ENCODE results near the gene SYT13. TPM values are rescaled to one million over a fixed set of nuclear protein-coding genes. Genes with fewer than 3 reads are reported as not detected.
"Not testable (repeated sequence)": the region's sequence is repeated elsewhere in the genome, so short reads cannot be mapped to it uniquely, and the experiment has no call there.

Gene SYT13
- total and polyA plus RNA-seq, 7 experiments from 2014 or later: not detected

GRCh38 chr11:45301537-45302246 lies 15.6 kb upstream of the SYT13 start:
- no peak overlapping the region for H3K4me3 Mint-ChIP-seq
- no peaks in the 10 kb centered on the region for H3K36me3 Mint-ChIP-seq
- ChIA-PET POLR2A (no interaction called here), CTCF (no interaction called here)
- Histone ChIP-seq H3K27me3 (ENCODE audit: control insufficient read depth in 2 of 2, insufficient read depth in 2 of 2, low read length in 2 of 2) (no peaks in the 10 kb centered on the region), H3K27ac (ENCODE audit: low read depth, low read length) (no peak overlapping the region), H3K4me1 (ENCODE audit: control insufficient read depth in 2 of 2, insufficient read depth in 2 of 2, low read length in 2 of 2) (no peaks in the 10 kb centered on the region), H3K4me3 (ENCODE audit: low read length) (no peak overlapping the region), H3K9me3 (ENCODE audit: control insufficient read depth in 2 of 3, low read length in 3 of 3) (no peaks in the 10 kb centered on the region), H3K36me3 (ENCODE audit: control insufficient read depth in 2 of 3, insufficient read depth in 3 of 3, low read length in 3 of 3) (no peaks in the 10 kb centered on the region)
- no peaks in the 10 kb centered on the region for H3K4me1 Mint-ChIP-seq
- H3K27me3 Mint-ChIP-seq: peaks cover 0 to 18% (median 9%) of the 10 kb centered on the region in 5 donors
- no peaks in the 10 kb centered on the region for H3K9me3 Mint-ChIP-seq
- intact Hi-C loops (cut with micrococcal nuclease): no loop called here
- H3K27ac Mint-ChIP-seq: no peak overlapping the region
- DNase-seq (no peak), ATAC-seq (no peak)

GRCh38 chr11:45300715-45301114 lies 14.6 kb upstream of the SYT13 start:
- Mint-ChIP-seq H3K36me3 (no peaks in the 10 kb centered on the region), H3K9me3 (no peaks in the 10 kb centered on the region), H3K4me1 (no peaks in the 10 kb centered on the region), H3K27me3 (peaks cover 0 to 18% (median 12%) of the 10 kb centered on the region in 5 donors), H3K4me3 (no peak overlapping the region), H3K27ac (no peak overlapping the region)
- DNase-seq: no peak
- Histone ChIP-seq H3K9me3 (ENCODE audit: control insufficient read depth in 2 of 3, low read length in 3 of 3) (no peaks in the 10 kb centered on the region), H3K27me3 (ENCODE audit: control insufficient read depth in 2 of 2, insufficient read depth in 2 of 2, low read length in 2 of 2) (no peaks in the 10 kb centered on the region), H3K27ac (ENCODE audit: low read depth, low read length) (no peak overlapping the region), H3K4me1 (ENCODE audit: control insufficient read depth in 2 of 2, insufficient read depth in 2 of 2, low read length in 2 of 2) (no peaks in the 10 kb centered on the region), H3K4me3 (ENCODE audit: low read length) (no peak overlapping the region), H3K36me3 (ENCODE audit: control insufficient read depth in 2 of 3, insufficient read depth in 3 of 3, low read length in 3 of 3) (no peaks in the 10 kb centered on the region)
- ChIA-PET CTCF (no interaction called here), POLR2A (no interaction called here)
- no peak for ATAC-seq
- intact Hi-C loops (cut with micrococcal nuclease): no loop called here

GRCh38 chr11:45298718-45299117 lies 12.6 kb upstream of the SYT13 start:
- H3K9me3 ChIP-seq (ENCODE audit: control insufficient read depth in 2 of 3, low read length in 3 of 3): no peaks in the 10 kb centered on the region
- H3K27ac ChIP-seq (ENCODE audit: low read depth, low read length): no peak overlapping the region
- intact Hi-C loops (cut with micrococcal nuclease): loop anchor here in 1 of 2 donors (10.0 kb wide), 1 partner anchor 114 kb away; no protein-coding TSS in a partner anchor
- no peaks in the 10 kb centered on the region for H3K4me1 ChIP-seq (ENCODE audit: control insufficient read depth in 2 of 2, insufficient read depth in 2 of 2, low read length in 2 of 2)
- Mint-ChIP-seq H3K4me3 (no peak overlapping the region), H3K36me3 (no peaks in the 10 kb centered on the region), H3K27ac (no peak overlapping the region), H3K9me3 (no peaks in the 10 kb centered on the region), H3K27me3 (peaks cover 6 to 23% (median 22%) of the 10 kb centered on the region in 5 donors), H3K4me1 (no peaks in the 10 kb centered on the region)
- DNase-seq: no peak
- no peak for ATAC-seq
- CTCF ChIA-PET: interaction anchor here (1.6 kb wide), 1 partner anchor 23 kb away, joined by 3 read pairs; no protein-coding TSS in a partner anchor
- no peaks in the 10 kb centered on the region for H3K27me3 ChIP-seq (ENCODE audit: control insufficient read depth in 2 of 2, insufficient read depth in 2 of 2, low read length in 2 of 2)
- no peaks in the 10 kb centered on the region for H3K36me3 ChIP-seq (ENCODE audit: control insufficient read depth in 2 of 3, insufficient read depth in 3 of 3, low read length in 3 of 3)
- H3K4me3 ChIP-seq (ENCODE audit: low read length): no peak overlapping the region
- POLR2A ChIA-PET: no interaction called here

- Histone ChIP-seq H3K27me3 (ENCODE audit: control insufficient read depth in 2 of 2, insufficient read depth in 2 of 2, low read length in 2 of 2) (peaks cover 4 to 5% of the 10 kb centered on the region in 2 donors), H3K27ac (ENCODE audit: low read depth, low read length) (no peak overlapping the region), H3K4me1 (ENCODE audit: control insufficient read depth in 2 of 2, insufficient read depth in 2 of 2, low read length in 2 of 2) (no peaks in the 10 kb centered on the region), H3K4me3 (ENCODE audit: low read length) (no peak overlapping the region), H3K36me3 (ENCODE audit: control insufficient read depth in 2 of 3, insufficient read depth in 3 of 3, low read length in 3 of 3) (no peaks in the 10 kb centered on the region), H3K9me3 (ENCODE audit: control insufficient read depth in 2 of 3, low read length in 3 of 3) (no peaks in the 10 kb centered on the region)
- POLR2A ChIA-PET: no interaction called here
- H3K27me3 Mint-ChIP-seq: peaks cover 28 to 42% (median 40%) of the 10 kb centered on the region in 5 donors
- CTCF ChIA-PET: interaction anchor here (2.7 kb wide), 1 partner anchor 186 kb away, joined by 10 read pairs; no protein-coding TSS in a partner anchor
- no peak overlapping the region for H3K27ac Mint-ChIP-seq
- no peaks in the 10 kb centered on the region for H3K36me3 Mint-ChIP-seq
- H3K9me3 Mint-ChIP-seq: no peaks in the 10 kb centered on the region
- H3K4me1 Mint-ChIP-seq: peaks cover 0 to 2% (median 0%) of the 10 kb centered on the region in 7 donors
- no peak overlapping the region for H3K4me3 Mint-ChIP-seq
- DNase-seq (no peak), ATAC-seq (no peak)
- intact Hi-C loops (cut with micrococcal nuclease): loop anchor here in 1 of 2 donors (10.0 kb wide), 1 partner anchor 111 kb away; no protein-coding TSS in a partner anchor
Measured at GRCh38 chr11:45296075-45296474, 9.9 kb upstream of the SYT13 start.

- ChIA-PET CTCF (interaction anchor here (0.8 to 2.7 kb wide), 2 partner anchors 184 kb away, joined by 3 to 10 read pairs; no protein-coding TSS in a partner anchor), POLR2A (no interaction called here)
- Histone ChIP-seq H3K27me3 (ENCODE audit: control insufficient read depth in 2 of 2, insufficient read depth in 2 of 2, low read length in 2 of 2) (peaks cover 4 to 5% of the 10 kb centered on the region in 2 donors), H3K27ac (ENCODE audit: low read depth, low read length) (no peak overlapping the region), H3K4me1 (ENCODE audit: control insufficient read depth in 2 of 2, insufficient read depth in 2 of 2, low read length in 2 of 2) (no peaks in the 10 kb centered on the region), H3K4me3 (ENCODE audit: low read length) (no peak overlapping the region), H3K9me3 (ENCODE audit: control insufficient read depth in 2 of 3, low read length in 3 of 3) (no peaks in the 10 kb centered on the region), H3K36me3 (ENCODE audit: control insufficient read depth in 2 of 3, insufficient read depth in 3 of 3, low read length in 3 of 3) (no peaks in the 10 kb centered on the region)
- DNase-seq: no peak
- intact Hi-C loops (cut with micrococcal nuclease): loop anchor here in 1 of 2 donors (10.0 kb wide), 1 partner anchor 110 kb away; no protein-coding TSS in a partner anchor
- Mint-ChIP-seq H3K27ac (no peak overlapping the region), H3K36me3 (no peaks in the 10 kb centered on the region), H3K4me3 (no peak overlapping the region), H3K4me1 (peaks cover 0 to 2% (median 0%) of the 10 kb centered on the region in 7 donors), H3K27me3 (peaks cover 44 to 58% (median 48%) of the 10 kb centered on the region in 5 donors), H3K9me3 (no peaks in the 10 kb centered on the region)
- ATAC-seq: no peak
Measured at GRCh38 chr11:45294499-45294898, 8.4 kb upstream of the SYT13 start.

- CTCF ChIA-PET: interaction anchor here (0.8 kb wide), 1 partner anchor 183 kb away, joined by 3 read pairs; no protein-coding TSS in a partner anchor
- POLR2A ChIA-PET; H3K36me3 Mint-ChIP-seq; H3K4me1 Mint-ChIP-seq; H3K4me1 ChIP-seq (ENCODE audit: control insufficient read depth in 2 of 2, insufficient read depth in 2 of 2, low read length in 2 of 2); H3K27me3 ChIP-seq (ENCODE audit: control insufficient read depth in 2 of 2, insufficient read depth in 2 of 2, low read length in 2 of 2); H3K27ac Mint-ChIP-seq; H3K9me3 Mint-ChIP-seq; H3K36me3 ChIP-seq (ENCODE audit: control insufficient read depth in 2 of 3, insufficient read depth in 3 of 3, low read length in 3 of 3); H3K9me3 ChIP-seq (ENCODE audit: control insufficient read depth in 2 of 3, low read length in 3 of 3); H3K27ac ChIP-seq (ENCODE audit: low read depth, low read length); H3K4me3 Mint-ChIP-seq; H3K4me3 ChIP-seq (ENCODE audit: low read length): not testable (repeated sequence)
- peak; percentile 19 to 61 (median 48) for DNase-seq
- peak; percentile 71 for ATAC-seq
- H3K27me3 Mint-ChIP-seq: peaks cover 52 to 66% (median 54%) of the 10 kb centered on the region in 5 donors
- intact Hi-C loops (cut with micrococcal nuclease): loop anchor here (1.0 to 10.0 kb wide), 2 partner anchors 109 to 183 kb away; no protein-coding TSS in a partner anchor
Measured at GRCh38 chr11:45293566-45294192, 7.5 kb upstream of the SYT13 start.

All from naive thymus-derived CD4-positive, alpha-beta T cell (primary cell).